Body of pancreas (tissue), 4 donors: ENCODE measurements around the gene CDK11B. TPM values are rescaled to one million over a fixed set of nuclear protein-coding genes. Genes with fewer than 3 reads are reported as not detected.
A peak's percentile ranks its signal among the peaks of the same experiment; 100 is the strongest.
"Not testable (repeated sequence)": the region's sequence is repeated elsewhere in the genome, so short reads cannot be mapped to it uniquely, and the experiment has no call there.

ENCODE experiments used
- ATAC-seq: fragments of 150-250 bp; one replicate; pipeline ENCODE4 v1.9.1; 2016
- DNase-seq, 4 donors: peaks; one replicate each; pipeline ENCODE4 v3.0.0-alpha.2; 2019
- H3K27ac ChIP-seq, 4 donors: fragments of 200-600 bp; sonication (generic); 1 replicate in 3 of 4; 2 replicates in 1 of 4; pipeline versions ENCODE4 v1.5.1 to v1.6.1; 2016 to 2019; ENCODE audit warnings: mild to moderate bottlenecking in 1 of 4, mixed read lengths in 1 of 4, moderate library complexity in 1 of 4
- H3K27me3 ChIP-seq, 2 donors: fragments of 200-600 bp; sonication (generic); one replicate each; pipeline ENCODE4 v1.6.0; 2016; ENCODE audit warnings: mild to moderate bottlenecking in 1 of 2
- H3K36me3 ChIP-seq, 2 donors: fragments of 200-600 bp; sonication (generic); replicated peaks in 1 of 2; 2 replicates each; pipeline ENCODE4 v1.5.1; 2016; ENCODE audit warnings: low read depth in 2 of 2; ENCODE audit not compliant: insufficient read depth in 1 of 2
- H3K4me1 ChIP-seq: fragments of 200-600 bp; sonication (generic); one replicate; pipeline ENCODE4 v1.6.0; 2016
- H3K4me3 ChIP-seq, 2 donors: fragments of 200-600 bp; sonication (generic); 1 replicate in 1 of 2; 2 replicates in 1 of 2; pipeline ENCODE4 v1.5.1; 2016 to 2019
- H3K9me3 ChIP-seq, 3 donors: fragments of 200-600 bp; sonication (generic); 1 replicate in 2 of 3; 2 replicates in 1 of 3; pipeline ENCODE4 v1.5.1; 2016
- CTCF ChIP-seq, 7 experiments: fragments of 450-650 bp in 4 of 7; fragments of 200-600 bp in 3 of 7; sonication (generic) in 3 of 7; IDR thresholded peaks; one replicate each; pipeline ENCODE4 v1.5.1; 2016 to 2019; ENCODE audit warnings: antibody characterized with exemption in 7 of 7
- POLR2A ChIP-seq, 3 donors: fragments of 450-650 bp; IDR thresholded peaks; one replicate each; pipeline ENCODE4 v1.6.1; 2016; ENCODE audit warnings: antibody characterized with exemption in 3 of 3, mild to moderate bottlenecking in 2 of 3
- WGBS, 2 donors: methylation state at CpG; one replicate each; pipeline ENCODE4 v1.1.5; 2017; 5-methylcytosine and 5-hydroxymethylcytosine counted together
- intact Hi-C: fragments of 100-400 bp; cut with DNase I; formaldehyde crosslinking; loops from one replicate; pipeline ENCODE4 v1.15.1; 2023
- total RNA-seq, 2 donors: library from RNA; depleted of rRNA; stranded (reverse); fragments of >200 nt; gene quantifications; one replicate each; pipeline ENCODE4 v1.1.0, GENCODE V29; 2016

Gene CDK11B
- total RNA-seq, 2 donors from 2014 or later: 14.5 to 45.5 TPM

DNA sequence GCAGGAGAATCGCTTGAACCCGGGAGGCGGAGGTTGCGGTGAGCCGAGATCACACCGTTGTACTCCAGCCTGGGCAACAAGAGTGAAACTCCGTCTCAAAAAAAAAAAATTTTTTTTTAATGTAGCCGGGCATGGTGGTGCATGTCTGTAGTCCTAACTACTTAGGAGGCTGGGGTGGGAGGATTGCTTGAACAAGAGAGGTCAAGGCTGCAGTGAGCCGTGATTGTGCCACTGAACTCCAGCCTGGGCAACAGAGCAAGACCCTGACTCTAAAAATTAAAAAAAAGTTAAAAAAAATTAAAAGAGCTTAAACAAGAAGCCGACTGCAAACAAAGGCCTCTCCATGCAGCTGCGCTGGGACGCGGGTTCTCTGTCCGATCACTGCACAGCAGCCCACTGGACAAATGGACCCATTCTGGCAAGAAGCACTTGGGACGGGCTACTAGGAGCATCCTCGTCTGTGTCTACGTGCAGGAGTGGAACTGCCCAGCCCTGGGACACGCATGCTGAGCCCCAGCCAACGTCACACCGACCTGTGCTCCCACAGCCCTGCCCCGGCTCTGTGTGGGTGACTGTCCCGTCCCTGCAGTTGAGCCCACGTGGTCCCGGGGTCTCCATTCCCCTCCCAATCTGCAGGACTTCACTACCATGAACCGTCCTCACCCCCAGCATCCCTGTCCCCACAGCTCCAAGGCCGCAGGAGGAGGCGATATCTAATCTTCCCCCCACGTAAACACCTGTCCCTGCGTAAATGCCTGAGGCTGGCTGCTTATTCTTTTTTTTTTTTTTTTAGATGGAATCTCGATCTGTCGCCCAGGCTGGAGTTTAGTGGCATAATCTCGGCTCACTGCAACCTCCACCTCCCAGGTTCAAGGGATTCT lies 21.5 kb upstream of the CDK11B start:
- ATAC-seq (no peak), DNase-seq (no peak)
- no peaks in the 10 kb centered on the region for H3K36me3 ChIP-seq
- intact Hi-C loops: no loop called here
- no peak overlapping the region for H3K4me3 ChIP-seq
- no peak for TF ChIP-seq CTCF (IDR thresholded peaks at IDR 0.05)
- no peak for TF ChIP-seq POLR2A (IDR thresholded peaks at IDR 0.05)
- H3K9me3 ChIP-seq: no peaks in the 10 kb centered on the region
- no peaks in the 10 kb centered on the region for H3K27me3 ChIP-seq
- peaks cover 24% of the 10 kb centered on the region for H3K4me1 ChIP-seq
- no peak overlapping the region for H3K27ac ChIP-seq
- WGBS, 2 donors: 69 to 80% methylated on average over 32 of the region's 32 CpGs

- intact Hi-C loops: no loop called here
- no peak for TF ChIP-seq POLR2A (IDR thresholded peaks at IDR 0.05)
- peak in 4 of 7 experiments; percentile 26 to 41 (median 34) for TF ChIP-seq CTCF (IDR thresholded peaks at IDR 0.05)
- no peak overlapping the region for H3K4me3 ChIP-seq
- ATAC-seq: peak; percentile 45
- no peaks in the 10 kb centered on the region for H3K9me3 ChIP-seq
- H3K27ac ChIP-seq: peak overlapping the region in 1 of 4 donors; percentile 55
- H3K27me3 ChIP-seq: no peaks in the 10 kb centered on the region
- H3K4me1 ChIP-seq: peaks cover 24% of the 10 kb centered on the region
- no peaks in the 10 kb centered on the region for H3K36me3 ChIP-seq
- WGBS, 2 donors: 59 to 71% methylated on average over 14 to 24 of the region's 24 CpGs
- peak in 3 of 4 donors; percentile 52 to 62 (median 59) for DNase-seq
Measured at GRCh38 chr1:1678581-1679380, 20.0 kb upstream of the CDK11B start.

DNA sequence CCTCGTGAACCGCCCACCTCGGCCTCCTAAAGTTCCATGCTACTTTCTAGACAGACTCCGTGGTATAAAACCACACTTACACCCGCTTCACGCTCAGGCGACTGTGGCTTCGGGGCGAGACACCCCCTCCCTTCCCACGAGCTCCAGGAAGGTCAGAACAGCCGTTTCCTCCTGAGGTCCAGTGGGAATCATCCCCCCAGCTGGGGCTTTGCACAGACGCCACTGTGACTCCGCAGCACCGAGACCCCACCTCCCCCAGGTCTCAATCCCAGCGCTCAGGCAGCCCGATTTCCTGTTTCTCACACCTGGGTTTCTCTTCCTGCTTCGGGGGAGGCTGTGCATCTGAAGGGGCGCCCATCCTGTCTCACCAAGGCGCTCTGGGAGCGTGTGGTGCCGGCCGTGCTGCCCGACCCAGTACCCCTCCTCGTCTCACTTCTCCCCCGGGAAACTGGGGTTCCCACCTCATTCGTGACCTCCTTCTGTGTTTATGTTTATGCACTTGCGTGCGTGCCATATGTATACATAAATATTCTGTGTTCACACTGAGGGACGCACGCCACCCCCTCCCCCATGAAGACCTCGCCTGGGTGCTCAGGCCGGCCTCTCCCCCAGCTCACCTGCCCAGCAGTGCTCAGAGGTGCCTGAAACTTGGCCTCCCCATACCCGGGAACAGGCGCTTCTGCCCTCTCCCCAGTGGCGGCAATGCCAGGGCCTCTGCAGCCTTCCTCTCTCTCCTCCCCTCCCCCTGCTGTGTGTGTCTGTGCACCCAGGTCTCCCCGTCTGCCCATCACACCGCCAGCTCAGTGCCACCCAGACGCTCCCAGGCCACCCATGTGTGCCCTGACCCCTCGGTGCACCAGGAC lies 19.1 kb upstream of the CDK11B start:
- DNase-seq (no peak), ATAC-seq (no peak)
- Histone ChIP-seq H3K27me3 (no peaks in the 10 kb centered on the region), H3K9me3 (no peaks in the 10 kb centered on the region), H3K27ac (peak overlapping the region in 1 of 4 donors; percentile 55), H3K36me3 (no peaks in the 10 kb centered on the region), H3K4me1 (peaks cover 24% of the 10 kb centered on the region), H3K4me3 (no peak overlapping the region)
- TF ChIP-seq POLR2A (IDR thresholded peaks at IDR 0.05) (no peak), CTCF (IDR thresholded peaks at IDR 0.05) (no peak)
- intact Hi-C loops: no loop called here
- 78 to 93% methylated on average over 37 to 39 of the region's 39 CpGs for WGBS, 2 donors

DNA sequence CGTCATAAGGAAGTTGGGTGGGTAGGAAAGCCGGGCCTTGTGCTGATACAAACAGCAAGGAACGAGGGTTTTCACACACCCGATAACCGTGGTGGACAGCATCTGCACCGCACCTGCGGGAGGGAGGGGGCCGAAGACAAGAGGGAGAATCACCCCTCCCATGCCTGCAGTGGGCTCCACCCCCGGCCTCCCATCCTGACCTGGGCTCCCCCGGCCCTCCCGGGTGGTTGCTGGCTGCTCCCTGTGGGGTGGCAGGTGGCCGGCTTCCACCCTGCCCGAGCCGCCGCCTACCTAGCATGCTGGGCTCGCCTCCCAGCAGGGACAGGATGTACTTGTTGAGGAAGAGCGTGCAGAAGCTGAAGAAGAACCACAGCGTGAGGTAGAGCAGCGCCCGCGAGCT lies 17.3 kb upstream of the CDK11B start:
- H3K9me3 ChIP-seq, H3K4me3 ChIP-seq, H3K27me3 ChIP-seq, H3K27ac ChIP-seq, H3K36me3 ChIP-seq, DNase-seq, intact Hi-C loops, ATAC-seq: not testable (repeated sequence)
- WGBS, 2 donors: no CpG with 5 or more reads among the region's 21 CpGs
- peaks cover 20% of the 10 kb centered on the region for H3K4me1 ChIP-seq

GRCh38 chr1:1675218-1675617 lies 16.4 kb upstream of the CDK11B start:
- ATAC-seq, H3K36me3 ChIP-seq, H3K4me3 ChIP-seq, DNase-seq, H3K27ac ChIP-seq, intact Hi-C loops, H3K9me3 ChIP-seq, H3K27me3 ChIP-seq: not testable (repeated sequence)
- peaks cover 13% of the 10 kb centered on the region for H3K4me1 ChIP-seq
- no CpG with 5 or more reads among the region's 18 CpGs for WGBS, 2 donors

GRCh38 chr1:1674806-1675205 lies 16.0 kb upstream of the CDK11B start:
- H3K27me3 ChIP-seq, DNase-seq, H3K27ac ChIP-seq, H3K36me3 ChIP-seq, H3K9me3 ChIP-seq, intact Hi-C loops, H3K4me3 ChIP-seq, ATAC-seq: not testable (repeated sequence)
- peaks cover 13% of the 10 kb centered on the region for H3K4me1 ChIP-seq
- WGBS, 2 donors: 81 to 86% methylated on average over 9 to 14 of the region's 21 CpGs
